Liver (tissue), 3 donors: ENCODE data around the gene MTHFSD.

Source experiments
- ATF3 ChIP-seq: IDR thresholded peaks from 2 replicates; pipeline ENCODE4 v1.6.1; 2016; ENCODE audit warnings: antibody characterized with exemption
- EGR1 ChIP-seq, 2 donors: IDR thresholded peaks; 2 replicates each; pipeline ENCODE4 v1.6.1; 2016 to 2018; ENCODE audit warnings: antibody characterized with exemption in 2 of 2, low read depth in 2 of 2
- GABPA ChIP-seq, 2 donors: IDR thresholded peaks in 1 of 2; conservative IDR thresholded peaks in 1 of 2; 2 replicates each; pipeline ENCODE4 v1.6.1; 2016; ENCODE audit warnings: antibody characterized with exemption in 2 of 2, mild to moderate bottlenecking in 1 of 2, moderate library complexity in 1 of 2
- HNF4G ChIP-seq: IDR thresholded peaks from 2 replicates; pipeline ENCODE4 v1.6.1; 2016; ENCODE audit warnings: antibody characterized with exemption
- JUND ChIP-seq, 2 donors: IDR thresholded peaks; 2 replicates each; pipeline ENCODE4 v1.6.1; 2016; ENCODE audit warnings: antibody characterized with exemption in 2 of 2
- MAX ChIP-seq: IDR thresholded peaks from 2 replicates; pipeline ENCODE4 v1.6.1; 2016; ENCODE audit warnings: antibody characterized with exemption
- RXRA ChIP-seq, 2 donors: IDR thresholded peaks; 2 replicates each; pipeline ENCODE4 v1.6.1; 2017 to 2018; ENCODE audit warnings: antibody characterized with exemption in 2 of 2, mild to moderate bottlenecking in 1 of 2
- TF ChIP-seq, protein P1 (sequence below): fragments of 150-350 bp; IDR thresholded peaks from 2 replicates; pipeline ENCODE4 v1.5.1; 2017; ENCODE audit warnings: improper control_type of control experiment, low read depth, low read length; ENCODE audit not compliant: missing input control
- TF ChIP-seq, protein P2 (sequence below): IDR thresholded peaks from 2 replicates; pipeline ENCODE4 v1.6.1; 2016; ENCODE audit warnings: antibody characterized with exemption
- TF ChIP-seq, protein P3 (sequence below): IDR thresholded peaks from 2 replicates; pipeline ENCODE4 v1.6.1; 2016; ENCODE audit warnings: antibody characterized with exemption, mild to moderate bottlenecking
- donor health status: healthy.
- donor health status: healthy.

- TF ChIP-seq, protein P1, sequence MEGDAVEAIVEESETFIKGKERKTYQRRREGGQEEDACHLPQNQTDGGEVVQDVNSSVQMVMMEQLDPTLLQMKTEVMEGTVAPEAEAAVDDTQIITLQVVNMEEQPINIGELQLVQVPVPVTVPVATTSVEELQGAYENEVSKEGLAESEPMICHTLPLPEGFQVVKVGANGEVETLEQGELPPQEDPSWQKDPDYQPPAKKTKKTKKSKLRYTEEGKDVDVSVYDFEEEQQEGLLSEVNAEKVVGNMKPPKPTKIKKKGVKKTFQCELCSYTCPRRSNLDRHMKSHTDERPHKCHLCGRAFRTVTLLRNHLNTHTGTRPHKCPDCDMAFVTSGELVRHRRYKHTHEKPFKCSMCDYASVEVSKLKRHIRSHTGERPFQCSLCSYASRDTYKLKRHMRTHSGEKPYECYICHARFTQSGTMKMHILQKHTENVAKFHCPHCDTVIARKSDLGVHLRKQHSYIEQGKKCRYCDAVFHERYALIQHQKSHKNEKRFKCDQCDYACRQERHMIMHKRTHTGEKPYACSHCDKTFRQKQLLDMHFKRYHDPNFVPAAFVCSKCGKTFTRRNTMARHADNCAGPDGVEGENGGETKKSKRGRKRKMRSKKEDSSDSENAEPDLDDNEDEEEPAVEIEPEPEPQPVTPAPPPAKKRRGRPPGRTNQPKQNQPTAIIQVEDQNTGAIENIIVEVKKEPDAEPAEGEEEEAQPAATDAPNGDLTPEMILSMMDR: no peak
- TF ChIP-seq, protein P2, sequence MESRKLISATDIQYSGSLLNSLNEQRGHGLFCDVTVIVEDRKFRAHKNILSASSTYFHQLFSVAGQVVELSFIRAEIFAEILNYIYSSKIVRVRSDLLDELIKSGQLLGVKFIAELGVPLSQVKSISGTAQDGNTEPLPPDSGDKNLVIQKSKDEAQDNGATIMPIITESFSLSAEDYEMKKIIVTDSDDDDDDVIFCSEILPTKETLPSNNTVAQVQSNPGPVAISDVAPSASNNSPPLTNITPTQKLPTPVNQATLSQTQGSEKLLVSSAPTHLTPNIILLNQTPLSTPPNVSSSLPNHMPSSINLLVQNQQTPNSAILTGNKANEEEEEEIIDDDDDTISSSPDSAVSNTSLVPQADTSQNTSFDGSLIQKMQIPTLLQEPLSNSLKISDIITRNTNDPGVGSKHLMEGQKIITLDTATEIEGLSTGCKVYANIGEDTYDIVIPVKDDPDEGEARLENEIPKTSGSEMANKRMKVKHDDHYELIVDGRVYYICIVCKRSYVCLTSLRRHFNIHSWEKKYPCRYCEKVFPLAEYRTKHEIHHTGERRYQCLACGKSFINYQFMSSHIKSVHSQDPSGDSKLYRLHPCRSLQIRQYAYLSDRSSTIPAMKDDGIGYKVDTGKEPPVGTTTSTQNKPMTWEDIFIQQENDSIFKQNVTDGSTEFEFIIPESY: no peak
- TF ChIP-seq JUND (IDR thresholded peaks at IDR 0.05): no peak
- no peak for TF ChIP-seq ATF3
- TF ChIP-seq GABPA (IDR thresholded peaks at IDR 0.05 in 1 of 2, conservative IDR thresholded peaks at IDR 0.05 in 1 of 2): no peak
- TF ChIP-seq RXRA (IDR thresholded peaks at IDR 0.05): no peak
- TF ChIP-seq, protein P3, sequence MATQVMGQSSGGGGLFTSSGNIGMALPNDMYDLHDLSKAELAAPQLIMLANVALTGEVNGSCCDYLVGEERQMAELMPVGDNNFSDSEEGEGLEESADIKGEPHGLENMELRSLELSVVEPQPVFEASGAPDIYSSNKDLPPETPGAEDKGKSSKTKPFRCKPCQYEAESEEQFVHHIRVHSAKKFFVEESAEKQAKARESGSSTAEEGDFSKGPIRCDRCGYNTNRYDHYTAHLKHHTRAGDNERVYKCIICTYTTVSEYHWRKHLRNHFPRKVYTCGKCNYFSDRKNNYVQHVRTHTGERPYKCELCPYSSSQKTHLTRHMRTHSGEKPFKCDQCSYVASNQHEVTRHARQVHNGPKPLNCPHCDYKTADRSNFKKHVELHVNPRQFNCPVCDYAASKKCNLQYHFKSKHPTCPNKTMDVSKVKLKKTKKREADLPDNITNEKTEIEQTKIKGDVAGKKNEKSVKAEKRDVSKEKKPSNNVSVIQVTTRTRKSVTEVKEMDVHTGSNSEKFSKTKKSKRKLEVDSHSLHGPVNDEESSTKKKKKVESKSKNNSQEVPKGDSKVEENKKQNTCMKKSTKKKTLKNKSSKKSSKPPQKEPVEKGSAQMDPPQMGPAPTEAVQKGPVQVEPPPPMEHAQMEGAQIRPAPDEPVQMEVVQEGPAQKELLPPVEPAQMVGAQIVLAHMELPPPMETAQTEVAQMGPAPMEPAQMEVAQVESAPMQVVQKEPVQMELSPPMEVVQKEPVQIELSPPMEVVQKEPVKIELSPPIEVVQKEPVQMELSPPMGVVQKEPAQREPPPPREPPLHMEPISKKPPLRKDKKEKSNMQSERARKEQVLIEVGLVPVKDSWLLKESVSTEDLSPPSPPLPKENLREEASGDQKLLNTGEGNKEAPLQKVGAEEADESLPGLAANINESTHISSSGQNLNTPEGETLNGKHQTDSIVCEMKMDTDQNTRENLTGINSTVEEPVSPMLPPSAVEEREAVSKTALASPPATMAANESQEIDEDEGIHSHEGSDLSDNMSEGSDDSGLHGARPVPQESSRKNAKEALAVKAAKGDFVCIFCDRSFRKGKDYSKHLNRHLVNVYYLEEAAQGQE: no peak
- no peak for TF ChIP-seq EGR1 (IDR thresholded peaks at IDR 0.05; ENCODE audit: low read depth in 2 of 2)
- TF ChIP-seq MAX: no peak
- no peak for TF ChIP-seq HNF4G
Observed at GRCh38 chr16:86545954-86546637, 8.9 kb downstream of the MTHFSD start.
